IMR-90 (cell line): ENCODE results near the gene SCAMP2. TPM values are rescaled to one million over a fixed set of nuclear protein-coding genes. Genes with fewer than 3 reads are reported as not detected.

Experiments used
- ATAC-seq: fragments of 200-7000 bp; cut with Tn5 transposase; 2 replicates; pipeline ENCODE4 v1.9.1; 2020; ENCODE audit warnings: low read depth, mild to moderate bottlenecking, moderate library complexity
- BruUV-seq: library from RNA; stranded (reverse); fragments of 400-500 nt; replicated peaks from 2 replicates; lab custom pipeline; 2021; lab: Mats Ljungman, UMichigan
- CTCF ChIA-PET: fragments of 300-600 bp; formaldehyde crosslinking; extraction: SDS; loops from one replicate; lab custom pipeline; 2021; ENCODE audit warnings: antibody characterized with exemption; lab: Yijun Ruan, JAX
- POLR2A ChIA-PET: fragments of 300-600 bp; sonication (Branson Sonifier 250); formaldehyde crosslinking; loops from one replicate; lab custom pipeline; 2022; ENCODE audit warnings: antibody characterized with exemption; ENCODE audit not compliant: unreplicated experiment; lab: Charles Lee
- DNase-seq: peaks from one replicate; pipeline ENCODE4 v3.0.0; 2013
- H2AFZ ChIP-seq: replicated peaks from 2 replicates; pipeline ENCODE3; 2013; ENCODE audit warnings: low read length, mild to moderate bottlenecking; ENCODE audit not compliant: poor library complexity
- H2AK5ac ChIP-seq: 2 replicates; pipeline ENCODE4 v1.6.1; 2013; ENCODE audit warnings: low read depth, low read length, inconsistent platforms
- H2AK9ac ChIP-seq: replicated peaks from 2 replicates; pipeline ENCODE3; 2013; ENCODE audit warnings: mild to moderate bottlenecking, low read depth, low read length, moderate library complexity; ENCODE audit not compliant: poor library complexity
- H2BK120ac ChIP-seq: 2 replicates; pipeline ENCODE4 v1.6.1; 2013; ENCODE audit warnings: low read depth, low read length, inconsistent platforms
- H2BK15ac ChIP-seq: 3 replicates; pipeline ENCODE4 v1.6.1; 2013; ENCODE audit warnings: low read depth, low read length, inconsistent platforms
- H2BK20ac ChIP-seq: 2 replicates; pipeline ENCODE4 v1.6.1; 2013; ENCODE audit warnings: low read depth, mild to moderate bottlenecking, inconsistent platforms, low read length, moderate library complexity
- H2BK5ac ChIP-seq: 2 replicates; pipeline ENCODE4 v1.6.1; 2013; ENCODE audit warnings: mild to moderate bottlenecking, low read depth, low read length, inconsistent platforms; ENCODE audit not compliant: poor library complexity, severe bottlenecking
- H3K14ac ChIP-seq: replicated peaks from 2 replicates; pipeline ENCODE4 v1.6.1; 2013; ENCODE audit warnings: low read depth, low read length, inconsistent platforms
- H3K18ac ChIP-seq: 2 replicates; pipeline ENCODE4 v1.6.1; 2013; ENCODE audit warnings: low read depth, low read length, control low read depth
- H3K23ac ChIP-seq: 2 replicates; pipeline ENCODE4 v1.6.1; 2013; ENCODE audit warnings: low read depth, low read length, inconsistent platforms
- H3K27ac ChIP-seq: 2 replicates; pipeline ENCODE4 v1.5.1; 2013; ENCODE audit warnings: mild to moderate bottlenecking, control low read depth, low read length; ENCODE audit not compliant: insufficient read depth
- H3K27me3 ChIP-seq: 2 replicates; pipeline ENCODE4 v1.6.1; 2013; ENCODE audit warnings: low read length; ENCODE audit not compliant: control insufficient read depth, insufficient read depth
- H3K36me3 ChIP-seq: 2 replicates; pipeline ENCODE4 v1.6.1; 2013; ENCODE audit warnings: low read length, mixed read lengths; ENCODE audit not compliant: control insufficient read depth, insufficient read depth
- H3K4ac ChIP-seq: 2 replicates; pipeline ENCODE4 v1.6.1; 2013; ENCODE audit warnings: low read depth, low read length, inconsistent platforms
- H3K4me1 ChIP-seq: 2 replicates; pipeline ENCODE4 v1.6.1; 2013; ENCODE audit warnings: low read length, mixed read lengths; ENCODE audit not compliant: control insufficient read depth, insufficient read depth
- H3K4me2 ChIP-seq: 2 replicates; pipeline ENCODE4 v1.6.1; 2013; ENCODE audit warnings: low read depth, mild to moderate bottlenecking, control low read depth, low read length, moderate library complexity
- H3K4me3 ChIP-seq: 2 replicates; pipeline ENCODE4 v1.5.1; 2013; ENCODE audit warnings: low read depth, mild to moderate bottlenecking, control low read depth, low read length, moderate library complexity; ENCODE audit not compliant: insufficient read depth
- H3K56ac ChIP-seq: 2 replicates; pipeline ENCODE4 v1.6.1; 2013; ENCODE audit warnings: low read length, inconsistent platforms; ENCODE audit not compliant: insufficient read depth; ENCODE audit errors: extremely low read depth
- H3K79me1 ChIP-seq, 2 experiments: 2 replicates each; pipeline ENCODE4 v1.6.1; 2013; ENCODE audit warnings: low read length in 2 of 2, inconsistent platforms in 1 of 2, low read depth in 1 of 2
- H3K9ac ChIP-seq: 2 replicates; pipeline ENCODE4 v1.6.1; 2013; ENCODE audit warnings: low read depth, low read length, control low read depth
- H3K9me1 ChIP-seq: 2 replicates; pipeline ENCODE4 v1.6.1; 2013; ENCODE audit warnings: low read length, inconsistent platforms; ENCODE audit not compliant: insufficient read depth
- H3K9me3 ChIP-seq: 2 replicates; pipeline ENCODE4 v1.6.1; 2013; ENCODE audit warnings: low read length; ENCODE audit not compliant: control insufficient read depth, insufficient read depth
- H4K20me1 ChIP-seq: 2 replicates; pipeline ENCODE4 v1.6.1; 2013; ENCODE audit warnings: low read length, inconsistent platforms; ENCODE audit not compliant: insufficient read depth
- H4K5ac ChIP-seq: 2 replicates; pipeline ENCODE4 v1.6.1; 2013; ENCODE audit warnings: mild to moderate bottlenecking, low read depth, low read length, control low read depth
- H4K8ac ChIP-seq, 2 experiments: 2 replicates each; pipeline ENCODE4 v1.6.1; 2013; ENCODE audit warnings: low read depth in 2 of 2, low read length in 2 of 2, control low read depth in 1 of 2, inconsistent platforms in 1 of 2
- H4K91ac ChIP-seq: 2 replicates; pipeline ENCODE4 v1.6.1; 2013; ENCODE audit warnings: low read depth, low read length, inconsistent platforms; ENCODE audit not compliant: insufficient read depth
- BHLHE40 ChIP-seq: fragments of 150-350 bp; IDR thresholded peaks from 2 replicates; pipeline ENCODE4 v1.6.1; 2016; ENCODE audit warnings: mild to moderate bottlenecking, low read depth, low read length
- CEBPB ChIP-seq: IDR thresholded peaks from 2 replicates; pipeline ENCODE4 v1.6.1; 2012; ENCODE audit warnings: low read depth, low read length, improper control_type of control experiment
- CHD1 ChIP-seq: IDR thresholded peaks from 2 replicates; pipeline ENCODE4 v1.6.1; 2012; ENCODE audit warnings: low read depth, low read length, improper control_type of control experiment
- CTCF ChIP-seq: conservative IDR thresholded peaks from 2 replicates; pipeline ENCODE4 v1.5.1; 2012; ENCODE audit warnings: mild to moderate bottlenecking, low read depth, low read length, improper control_type of control experiment
- ELK1 ChIP-seq: fragments of 150-350 bp; IDR thresholded peaks from 2 replicates; pipeline ENCODE4 v1.6.1; 2016; ENCODE audit warnings: low read depth, mild to moderate bottlenecking, low read length, moderate library complexity, borderline replicate concordance
- FOS ChIP-seq: fragments of 150-350 bp; IDR thresholded peaks from 2 replicates; pipeline ENCODE4 v1.6.1; 2016; ENCODE audit warnings: low read depth, low read length
- MAFK ChIP-seq: IDR thresholded peaks from 2 replicates; pipeline ENCODE4 v1.6.1; 2012; ENCODE audit warnings: low read depth, low read length, improper control_type of control experiment
- MAZ ChIP-seq: IDR thresholded peaks from 2 replicates; pipeline ENCODE4 v1.6.1; 2012; ENCODE audit warnings: low read depth, mild to moderate bottlenecking, low read length, improper control_type of control experiment, moderate library complexity, borderline replicate concordance
- MXI1 ChIP-seq: IDR thresholded peaks from 2 replicates; pipeline ENCODE4 v1.6.1; 2012; ENCODE audit warnings: low read depth, mild to moderate bottlenecking, low read length, moderate library complexity, borderline replicate concordance
- NFE2L2 ChIP-seq: fragments of 150-350 bp; IDR thresholded peaks from 2 replicates; pipeline ENCODE4 v1.6.1; 2016; ENCODE audit warnings: low read depth, mild to moderate bottlenecking, low read length
- POLR2A ChIP-seq: IDR thresholded peaks from 2 replicates; pipeline ENCODE4 v1.6.1; 2012; ENCODE audit warnings: mild to moderate bottlenecking, low read depth, low read length
- RAD21 ChIP-seq: IDR thresholded peaks from 2 replicates; pipeline ENCODE4 v1.6.1; 2012; ENCODE audit warnings: low read length, improper control_type of control experiment
- RFX5 ChIP-seq: IDR thresholded peaks from 2 replicates; pipeline ENCODE4 v1.8.0; 2012; ENCODE audit warnings: low read depth, mild to moderate bottlenecking, low read length, moderate library complexity
- SMC3 ChIP-seq: fragments of 150-350 bp; IDR thresholded peaks from 2 replicates; pipeline ENCODE4 v1.6.1; 2016; ENCODE audit warnings: low read depth, mild to moderate bottlenecking, antibody characterized with exemption, low read length, moderate library complexity
- USF2 ChIP-seq: fragments of 150-350 bp; IDR thresholded peaks from 2 replicates; pipeline ENCODE4 v1.6.1; 2017; ENCODE audit warnings: mild to moderate bottlenecking, antibody characterized with exemption, low read length, low read depth
- WGBS, 2 experiments: methylation state at CpG; one replicate each; pipeline versions ENCODE4 v1.1.5 to v1.1.7; 2013; ENCODE audit warnings: missing lambda C conversion rate in 2 of 2; ENCODE audit not compliant: insufficient read length in 1 of 2; ENCODE audit errors: extremely low coverage in 2 of 2; 5-methylcytosine and 5-hydroxymethylcytosine counted together
- dilution Hi-C: fragments of 300-500 bp; cut with HindIII; formaldehyde crosslinking; loops from one replicate; pipeline ENCODE4 v1.14.3; 2018; ENCODE audit warnings: low sequenced_read_pairs; ENCODE audit not compliant: unreplicated experiment
- in situ Hi-C: fragments of 300-500 bp; cut with MboI; formaldehyde crosslinking; loops from 3 replicates; pipeline ENCODE4 v1.14.3; 2019; ENCODE audit warnings: low sequenced_read_pairs, inconsistent platforms, mixed read lengths
- intact Hi-C: fragments of 100-400 bp; cut with micrococcal nuclease; formaldehyde crosslinking; loops from 2 replicates; pipeline ENCODE4 v1.10.0; 2022
- polyA plus RNA-seq, 3 experiments: library from polyadenylated mRNA; depleted of rRNA; stranded (reverse); fragments of >200 nt; gene quantifications; 2 replicates each; pipeline ENCODE4 v1.2.3, GENCODE V29; 2012; ENCODE audit warnings: low replicate concordance in 1 of 3
- total RNA-seq: library from RNA; depleted of rRNA; stranded (reverse); fragments of >200 nt; gene quantifications from 2 replicates; pipeline ENCODE4 v1.2.3, GENCODE V29; 2012

SCAMP2 gene
- total and polyA plus RNA-seq, 2 of the 4 experiments (the other 2 are of a cell fraction), result 25.8 to 111 TPM

DNA sequence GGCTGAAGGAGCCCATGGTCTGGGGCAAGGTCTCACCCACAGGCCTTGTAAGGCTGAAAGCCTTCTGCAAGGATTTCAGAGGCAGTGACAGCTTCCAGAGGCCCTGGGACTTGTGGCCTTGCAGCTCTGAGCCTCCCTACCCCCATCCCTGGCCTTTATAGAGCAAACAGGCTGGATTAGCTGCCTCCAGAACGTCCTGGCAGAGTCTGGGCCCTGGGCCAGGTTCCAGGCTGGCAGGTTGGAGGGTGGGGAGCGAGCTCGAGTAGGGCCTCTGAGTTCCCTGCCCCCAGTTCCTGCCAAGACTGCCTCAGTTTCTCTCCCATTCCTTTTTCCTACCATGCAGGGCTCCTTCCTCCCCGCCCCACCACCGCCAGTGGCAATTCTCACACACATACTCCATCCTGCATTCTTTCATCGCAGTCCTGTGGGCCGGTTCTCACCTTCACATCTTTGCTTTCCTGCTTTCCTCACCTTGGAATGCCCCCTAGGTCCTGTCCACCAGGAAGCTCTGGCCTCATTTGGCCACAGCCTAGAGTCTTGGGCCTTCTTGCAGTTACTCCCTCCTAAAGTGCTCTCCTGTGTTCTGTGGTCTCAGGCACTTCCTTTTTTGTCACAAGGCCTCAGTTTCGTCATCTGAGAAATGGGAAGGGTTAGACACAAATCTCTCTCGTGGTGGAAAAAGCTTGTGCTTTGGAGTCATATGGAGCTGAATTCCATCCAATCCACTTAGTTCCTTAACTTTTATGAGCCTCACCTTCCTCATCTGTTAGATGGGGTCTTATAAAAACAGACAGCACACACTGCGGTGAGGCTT lies 57.8 kb downstream of the SCAMP2 start:
- Histone ChIP-seq H3K4me2 (no peak overlapping the region), H2AK5ac (no peak overlapping the region), H3K23ac (no peak overlapping the region; the same call in 1 of the 2 replicates), H2BK120ac (no peak overlapping the region), H4K91ac (no peak overlapping the region), H2BK5ac (no peak overlapping the region), H2AFZ (peak overlapping the region; percentile 63), H3K9me1 (0 out of 2 replicates have a peak, but pooled peaks cover 4% of the 10 kb centered on the region), H3K36me3 (no peaks in the 10 kb centered on the region), H3K27ac (no peak overlapping the region), H4K20me1 (peaks cover 4% of the 10 kb centered on the region; the same call in 1 of the 2 replicates), H3K14ac (no peak overlapping the region), H2BK20ac (no peak overlapping the region), H3K9me3 (no peaks in the 10 kb centered on the region), H3K56ac (no peak overlapping the region), H2AK9ac (no peak overlapping the region), H3K4me1 (no peaks in the 10 kb centered on the region), H3K18ac (no peak overlapping the region), H3K79me1 (no peaks in the 10 kb centered on the region), H3K4me3 (no peak overlapping the region), H3K4ac (no peak overlapping the region), H3K27me3 (peaks cover 8% of the 10 kb centered on the region; the same call in 1 of the 2 replicates), H2BK15ac (no peak overlapping the region), H3K9ac (no peak overlapping the region), H4K5ac (no peak overlapping the region), H4K8ac (no peak overlapping the region)
- intact Hi-C loops (no loop called here), in situ Hi-C loops (no loop called here), dilution Hi-C loops (no loop called here)
- DNase-seq (no peak), ATAC-seq (no peak)
- WGBS, 2 experiments, result 80% methylated on average over 3 of the region's 10 CpGs; no CpG with 5 or more reads in 1 of the 2 experiments
- BruUV-seq, result no TSS peak
- CTCF ChIA-PET, result interaction anchor here (1.6 kb wide), 1 partner anchor 34 kb away, joined by 6 read pairs; the partner anchor contains the start of gene CSK
- POLR2A ChIA-PET, result no interaction called here
- TF ChIP-seq POLR2A, result no peak
- no peak for TF ChIP-seq ELK1
- no peak for TF ChIP-seq FOS
- no peak for TF ChIP-seq CTCF
- TF ChIP-seq CHD1, result no peak
- TF ChIP-seq CEBPB, result no peak
- no peak for TF ChIP-seq MAZ
- no peak for TF ChIP-seq MXI1
- no peak for TF ChIP-seq SMC3
- no peak for TF ChIP-seq BHLHE40
- TF ChIP-seq RAD21, result no peak
- no peak for TF ChIP-seq NFE2L2
- TF ChIP-seq USF2, result no peak
- TF ChIP-seq RFX5, result no peak
- TF ChIP-seq MAFK, result no peak
